Measurements from ENCODE around the gene KRT23. TPM values are rescaled to one million over a fixed set of nuclear protein-coding genes. Genes with fewer than 3 reads are reported as not detected.

KRT23 gene
- total and polyA plus RNA-seq, 2 of the 4 experiments (the other 2 are of a cell fraction) = 0.36 to 0.39 TPM

- H2BK15ac ChIP-seq (ENCODE audit: low read depth, low read length) = 0 out of 3 replicates have a peak overlapping the region, but pooled peaks have one; percentile 54
- TF ChIP-seq CTCF (conservative IDR thresholded peaks at IDR 0.05; ENCODE audit: low read depth, low read length) = no peak
- TF ChIP-seq RAD21 (IDR thresholded peaks at IDR 0.05; ENCODE audit: low read length) = no peak
- TF ChIP-seq RCOR1 (IDR thresholded peaks at IDR 0.05; ENCODE audit: insufficient replicate concordance, low read length) = peak; percentile 17
- no peak for TF ChIP-seq BHLHE40 (IDR thresholded peaks at IDR 0.05; ENCODE audit: low read depth, low read length)
- peak; percentile 91 for TF ChIP-seq CEBPB (IDR thresholded peaks at IDR 0.05; ENCODE audit: low read depth, low read length)
- TF ChIP-seq POLR2A (IDR thresholded peaks at IDR 0.05; ENCODE audit: low read depth, low read length) = no peak
- no peak for TF ChIP-seq ELK1 (IDR thresholded peaks at IDR 0.05; ENCODE audit: borderline replicate concordance, low read depth, low read length)
- no peak for TF ChIP-seq CHD1 (IDR thresholded peaks at IDR 0.05; ENCODE audit: low read depth, low read length)
- H3K9me3 ChIP-seq (ENCODE audit: control insufficient read depth, insufficient read depth, low read length) = no peaks in the 10 kb centered on the region
- no peak overlapping the region for H3K4me3 ChIP-seq (ENCODE audit: insufficient read depth, low read depth, low read length)
- CTCF ChIA-PET = interaction anchor here (1.1 kb wide), 1 partner anchor 20 kb away, joined by 4 read pairs; no protein-coding TSS in a partner anchor
- no peak overlapping the region for H3K4me2 ChIP-seq (ENCODE audit: low read depth, low read length)
- no peak overlapping the region for H2AFZ ChIP-seq (replicated peaks; ENCODE audit: low read length, poor library complexity)
- no peak overlapping the region for H3K27ac ChIP-seq (ENCODE audit: insufficient read depth, low read length)
- intact Hi-C loops (cut with micrococcal nuclease) (no loop called here), in situ Hi-C loops (cut with MboI; ENCODE audit: low sequenced_read_pairs) (no loop called here), dilution Hi-C loops (cut with HindIII; ENCODE audit: low sequenced_read_pairs, unreplicated experiment) (no loop called here)
- DNase-seq = peak; percentile 93
- no TSS peak for BruUV-seq (replicated peaks)
- H3K4me1 ChIP-seq (ENCODE audit: control insufficient read depth, insufficient read depth, low read length) = peaks cover 12% of the 10 kb centered on the region
- H3K56ac ChIP-seq (ENCODE audit: extremely low read depth, insufficient read depth, low read length) = no peak overlapping the region
- WGBS, 2 experiments (ENCODE audit: extremely low coverage in 2 of 2, insufficient read length in 1 of 2) = no CpG with 5 or more reads among the region's 1 CpG
- no peak overlapping the region for H2AK9ac ChIP-seq (replicated peaks; ENCODE audit: low read depth, low read length, poor library complexity)
- ATAC-seq (ENCODE audit: low read depth) = peak; percentile 33
- POLR2A ChIA-PET (ENCODE audit: unreplicated experiment) = no interaction called here
- H3K14ac ChIP-seq (replicated peaks; ENCODE audit: low read depth, low read length) = no peak overlapping the region
- H3K27me3 ChIP-seq (ENCODE audit: control insufficient read depth, insufficient read depth, low read length) = no peaks in the 10 kb centered on the region
- H3K23ac ChIP-seq (ENCODE audit: low read depth, low read length) = no peak overlapping the region
- peak overlapping the region in 1 of 2 experiments; percentile 86; a peak in 2 of 4 replicates for H4K8ac ChIP-seq (ENCODE audit: low read depth in 2 of 2, low read length in 2 of 2)
- peak overlapping the region; percentile 92; the same call in 1 of the 2 replicates for H2BK120ac ChIP-seq (ENCODE audit: low read depth, low read length)
- H3K18ac ChIP-seq (ENCODE audit: low read depth, low read length) = no peak overlapping the region; the same call in 1 of the 2 replicates
- peak overlapping the region; percentile 45; the same call in 1 of the 2 replicates for H3K4ac ChIP-seq (ENCODE audit: low read depth, low read length)
- H4K91ac ChIP-seq (ENCODE audit: insufficient read depth, low read depth, low read length) = no peak overlapping the region
- no peak overlapping the region for H4K5ac ChIP-seq (ENCODE audit: low read depth, low read length)
- no peak overlapping the region for H3K9ac ChIP-seq (ENCODE audit: low read depth, low read length)
- H3K36me3 ChIP-seq (ENCODE audit: control insufficient read depth, insufficient read depth, low read length) = no peaks in the 10 kb centered on the region
- no peaks in the 10 kb centered on the region for H3K79me1 ChIP-seq (ENCODE audit: low read depth in 1 of 2, low read length in 2 of 2)
- no peak overlapping the region for H2AK5ac ChIP-seq (ENCODE audit: low read depth, low read length)
- H2BK20ac ChIP-seq (ENCODE audit: low read depth, low read length) = peak overlapping the region; percentile 47; the same call in 1 of the 2 replicates
- no peaks in the 10 kb centered on the region for H4K20me1 ChIP-seq (ENCODE audit: insufficient read depth, low read length)
- peak overlapping the region; percentile 94 for H2BK5ac ChIP-seq (ENCODE audit: low read depth, low read length, poor library complexity, severe bottlenecking)
- peaks cover 5% of the 10 kb centered on the region; the same call in 1 of the 2 replicates for H3K9me1 ChIP-seq (ENCODE audit: insufficient read depth, low read length)
These were observed 15.2 kb upstream of the KRT23 start for GRCh38 chr17:40952661-40953060.

Data from IMR-90 (cell line).